T-helper 2 cell treated with Interferon-gamma antibody and Interleukin-4, amounts not matched to agents 100 ng/mL and 5 ng/mL, for 36 hours (primary cell): ENCODE measurements around the gene OR56A5. TPM values are rescaled to one million over a fixed set of nuclear protein-coding genes. Genes with fewer than 3 reads are reported as not detected.

Experiments
- intact Hi-C: fragments of 100-400 bp; cut with micrococcal nuclease; formaldehyde crosslinking; loops from one replicate; pipeline ENCODE4 v1.15.1; 2023
- total RNA-seq: library from RNA; stranded (reverse); gene quantifications from 2 replicates; pipeline ENCODE4 v1.2.3, GENCODE V29; 2022

Gene OR56A5
- total RNA-seq, 1 donor from 2014 or later = not detected

- intact Hi-C loops = no loop called here
These were observed 35.6 kb downstream of the OR56A5 start for GRCh38 chr11:5932671-5933070.

GRCh38 chr11:5931061-5931460, 37.2 kb downstream of the OR56A5 start:
- intact Hi-C loops = no loop called here

- intact Hi-C loops = no loop called here
These were observed 37.7 kb downstream of the OR56A5 start for GRCh38 chr11:5930614-5931013.

- intact Hi-C loops = no loop called here
These were observed 38.5 kb downstream of the OR56A5 start for GRCh38 chr11:5929571-5930368.

GRCh38 chr11:5928811-5929210, 39.5 kb downstream of the OR56A5 start:
- intact Hi-C loops = no loop called here

- intact Hi-C loops = no loop called here
These were observed 40.0 kb downstream of the OR56A5 start for GRCh38 chr11:5928271-5928670.

GRCh38 chr11:5923794-5924193, 44.5 kb downstream of the OR56A5 start:
- intact Hi-C loops = no loop called here

GRCh38 chr11:5923427-5923776, 44.9 kb downstream of the OR56A5 start:
- intact Hi-C loops = no loop called here

- intact Hi-C loops = no loop called here
These were observed 45.4 kb downstream of the OR56A5 start for GRCh38 chr11:5922749-5923426.

Other genes with a start within 250 kb of the OR56A5 start
- 0.09 and 0.36 TPM in 2 replicates for gene OR56B1, start 232.0 kb downstream of the OR56A5 start, total RNA-seq
- gene OR52N4, start 214.3 kb downstream of the OR56A5 start, total RNA-seq = 0.52 and 0.57 TPM in 2 replicates
- not detected in 2 replicates for gene OR52N5, start 185.1 kb downstream of the OR56A5 start, total RNA-seq
- gene OR52N1, start 177.2 kb downstream of the OR56A5 start, total RNA-seq = 0.23 TPM in 1 of 2 replicates, not detected in the other
- not detected in 2 replicates for gene OR52N2, start 159.6 kb downstream of the OR56A5 start, total RNA-seq
- gene OR52E6, start 126.6 kb downstream of the OR56A5 start, total RNA-seq = not detected in 2 replicates
- gene OR52E8, start 110.8 kb downstream of the OR56A5 start, total RNA-seq = not detected in 2 replicates
- not detected in 2 replicates for gene OR52E4, start 87.9 kb downstream of the OR56A5 start, total RNA-seq
- not detected in 2 replicates for gene OR52E5, start 75.3 kb downstream of the OR56A5 start, total RNA-seq
- not detected in 2 replicates for gene OR56A3, start 26.2 kb downstream of the OR56A5 start, total RNA-seq
- not detected in 2 replicates for gene OR52L1, start 18.5 kb upstream of the OR56A5 start, total RNA-seq
- gene OR56A4, start 38.5 kb upstream of the OR56A5 start, total RNA-seq = 0.05 TPM in 1 of 2 replicates, not detected in the other
- gene OR56A1, start 62.3 kb upstream of the OR56A5 start, total RNA-seq = not detected in 2 replicates
- not detected in 2 replicates for gene OR56B4, start 139.2 kb upstream of the OR56A5 start, total RNA-seq
- gene OR52B2, start 201.8 kb upstream of the OR56A5 start, total RNA-seq = not detected in 2 replicates
- not detected in 2 replicates for gene OR52W1, start 230.7 kb upstream of the OR56A5 start, total RNA-seq
- not detected in 2 replicates for gene C11orf42, start 237.1 kb upstream of the OR56A5 start, total RNA-seq